ENCODE data around the gene PPFIA4.

The PPFIA4 gene

GRCh38 chr1:203103829-203104495 is 77.7 kb downstream of the PPFIA4 start:
- Histone ChIP-seq H3K23ac (ENCODE audit: low read depth, low read length, poor library complexity) (no peak overlapping the region), H3K79me1 (ENCODE audit: low read depth, low read length) (no peaks in the 10 kb centered on the region), H2AFZ (ENCODE audit: low read length) (no peak overlapping the region), H3K4me3 (ENCODE audit: low read length in 2 of 2) (no peak overlapping the region), H3K9ac (ENCODE audit: low read depth, low read length, poor library complexity) (no peak overlapping the region), H2BK15ac (ENCODE audit: low read length) (no peak overlapping the region), H2BK5ac (ENCODE audit: low read length) (no peak overlapping the region), H2BK120ac (ENCODE audit: low read depth, low read length) (no peak overlapping the region), H3K9me3 (replicated peaks in 1 of 2; ENCODE audit: control insufficient read depth in 2 of 2, insufficient read depth in 1 of 2, low read depth in 1 of 2, low read length in 2 of 2) (no peaks in the 10 kb centered on the region), H2AK5ac (ENCODE audit: low read depth, low read length) (no peak overlapping the region), H3K4me2 (ENCODE audit: insufficient read depth, low read length, poor library complexity, severe bottlenecking) (no peak overlapping the region), H3K18ac (ENCODE audit: low read length) (no peak overlapping the region), H4K8ac (ENCODE audit: low read depth, low read length) (no peak overlapping the region), H4K91ac (ENCODE audit: low read depth, low read length, poor library complexity) (no peak overlapping the region), H3K36me3 (replicated peaks in 1 of 2; ENCODE audit: control insufficient read depth in 2 of 2, insufficient read depth in 2 of 2, low read length in 2 of 2) (no peaks in the 10 kb centered on the region), H2BK12ac (ENCODE audit: low read length) (no peak overlapping the region), H3K27ac (replicated peaks; ENCODE audit: low read length) (no peak overlapping the region), H3K4ac (ENCODE audit: low read length) (no peak overlapping the region), H3K27me3 (ENCODE audit: control insufficient read depth in 3 of 3, insufficient read depth in 3 of 3, low read depth in 1 of 3, low read length in 3 of 3) (no peaks in the 10 kb centered on the region), H3K4me1 (ENCODE audit: control insufficient read depth in 2 of 2, insufficient read depth in 1 of 2, low read depth in 1 of 2, low read length in 2 of 2) (no peaks in the 10 kb centered on the region), H3K14ac (ENCODE audit: low read length) (no peak overlapping the region)
- no CpG with 5 or more reads among the region's 6 CpGs for WGBS, 2 donors (ENCODE audit: extremely low coverage in 2 of 2, insufficient read length in 2 of 2, insufficient replicate concordance in 1 of 2)
- DNase-seq (ENCODE audit: low spot score) = no peak

- H2BK15ac ChIP-seq (ENCODE audit: low read length) = no peak overlapping the region
- no peak overlapping the region for H3K14ac ChIP-seq (ENCODE audit: low read length)
- H3K36me3 ChIP-seq (replicated peaks in 1 of 2; ENCODE audit: control insufficient read depth in 2 of 2, insufficient read depth in 2 of 2, low read length in 2 of 2) = no peaks in the 10 kb centered on the region
- no peak overlapping the region for H4K8ac ChIP-seq (ENCODE audit: low read depth, low read length)
- no peak overlapping the region for H3K9ac ChIP-seq (ENCODE audit: low read depth, low read length, poor library complexity)
- H3K23ac ChIP-seq (ENCODE audit: low read depth, low read length, poor library complexity) = no peak overlapping the region
- no peak overlapping the region for H4K91ac ChIP-seq (ENCODE audit: low read depth, low read length, poor library complexity)
- H3K4me1 ChIP-seq (ENCODE audit: control insufficient read depth in 2 of 2, insufficient read depth in 1 of 2, low read depth in 1 of 2, low read length in 2 of 2) = no peaks in the 10 kb centered on the region
- H2BK12ac ChIP-seq (ENCODE audit: low read length) = no peak overlapping the region
- H3K27me3 ChIP-seq (ENCODE audit: control insufficient read depth in 3 of 3, insufficient read depth in 3 of 3, low read depth in 1 of 3, low read length in 3 of 3) = no peaks in the 10 kb centered on the region
- no peak overlapping the region for H3K4ac ChIP-seq (ENCODE audit: low read length)
- H3K18ac ChIP-seq (ENCODE audit: low read length) = no peak overlapping the region
- H2AFZ ChIP-seq (ENCODE audit: low read length) = no peak overlapping the region
- H3K27ac ChIP-seq (replicated peaks; ENCODE audit: low read length) = no peak overlapping the region
- no peaks in the 10 kb centered on the region for H3K9me3 ChIP-seq (replicated peaks in 1 of 2; ENCODE audit: control insufficient read depth in 2 of 2, insufficient read depth in 1 of 2, low read depth in 1 of 2, low read length in 2 of 2)
- H2BK120ac ChIP-seq (ENCODE audit: low read depth, low read length) = no peak overlapping the region
- H2AK5ac ChIP-seq (ENCODE audit: low read depth, low read length) = no peak overlapping the region
- no peaks in the 10 kb centered on the region for H3K79me1 ChIP-seq (ENCODE audit: low read depth, low read length)
- H2BK5ac ChIP-seq (ENCODE audit: low read length) = no peak overlapping the region
- H3K4me2 ChIP-seq (ENCODE audit: insufficient read depth, low read length, poor library complexity, severe bottlenecking) = no peak overlapping the region
- no peak for DNase-seq (ENCODE audit: low spot score)
- H3K4me3 ChIP-seq (ENCODE audit: low read length in 2 of 2) = no peak overlapping the region
Measured at GRCh38 chr1:203104789-203105390, 78.6 kb downstream of the PPFIA4 start.

GRCh38 chr1:203112475-203112874 is 86.2 kb downstream of the PPFIA4 start:
- WGBS, 2 donors (ENCODE audit: extremely low coverage in 2 of 2, insufficient read length in 2 of 2, insufficient replicate concordance in 1 of 2) = no CpG with 5 or more reads among the region's 2 CpGs
- H3K4me2 ChIP-seq (ENCODE audit: insufficient read depth, low read length, poor library complexity, severe bottlenecking) = no peak overlapping the region
- H3K27ac ChIP-seq (replicated peaks; ENCODE audit: low read length) = no peak overlapping the region
- no peak overlapping the region for H2BK12ac ChIP-seq (ENCODE audit: low read length)
- H3K4me1 ChIP-seq (ENCODE audit: control insufficient read depth in 2 of 2, insufficient read depth in 1 of 2, low read depth in 1 of 2, low read length in 2 of 2) = no peaks in the 10 kb centered on the region
- H3K4me3 ChIP-seq (ENCODE audit: low read length in 2 of 2) = no peak overlapping the region
- no peaks in the 10 kb centered on the region for H3K9me3 ChIP-seq (replicated peaks in 1 of 2; ENCODE audit: control insufficient read depth in 2 of 2, insufficient read depth in 1 of 2, low read depth in 1 of 2, low read length in 2 of 2)
- H2BK5ac ChIP-seq (ENCODE audit: low read length) = no peak overlapping the region
- peaks cover 0 to 45% (median 1%) of the 10 kb centered on the region in 3 experiments for H3K27me3 ChIP-seq (ENCODE audit: control insufficient read depth in 3 of 3, insufficient read depth in 3 of 3, low read depth in 1 of 3, low read length in 3 of 3)
- H2AK5ac ChIP-seq (ENCODE audit: low read depth, low read length) = no peak overlapping the region
- H4K8ac ChIP-seq (ENCODE audit: low read depth, low read length) = no peak overlapping the region
- no peak overlapping the region for H2AFZ ChIP-seq (ENCODE audit: low read length)
- no peak overlapping the region for H4K91ac ChIP-seq (ENCODE audit: low read depth, low read length, poor library complexity)
- H3K23ac ChIP-seq (ENCODE audit: low read depth, low read length, poor library complexity) = no peak overlapping the region
- H3K18ac ChIP-seq (ENCODE audit: low read length) = no peak overlapping the region
- no peaks in the 10 kb centered on the region for H3K79me1 ChIP-seq (ENCODE audit: low read depth, low read length)
- H3K9ac ChIP-seq (ENCODE audit: low read depth, low read length, poor library complexity) = no peak overlapping the region
- H2BK15ac ChIP-seq (ENCODE audit: low read length) = no peak overlapping the region
- H3K4ac ChIP-seq (ENCODE audit: low read length) = no peak overlapping the region
- DNase-seq (ENCODE audit: low spot score) = no peak
- no peaks in the 10 kb centered on the region for H3K36me3 ChIP-seq (replicated peaks in 1 of 2; ENCODE audit: control insufficient read depth in 2 of 2, insufficient read depth in 2 of 2, low read length in 2 of 2)
- H2BK120ac ChIP-seq (ENCODE audit: low read depth, low read length) = no peak overlapping the region
- H3K14ac ChIP-seq (ENCODE audit: low read length) = no peak overlapping the region

GRCh38 chr1:203113308-203113707 is 87.0 kb downstream of the PPFIA4 start:
- H4K8ac ChIP-seq (ENCODE audit: low read depth, low read length) = no peak overlapping the region
- no peak overlapping the region for H2AFZ ChIP-seq (ENCODE audit: low read length)
- peaks cover 0 to 2% of the 10 kb centered on the region in 2 donors for H3K4me1 ChIP-seq (ENCODE audit: control insufficient read depth in 2 of 2, insufficient read depth in 1 of 2, low read depth in 1 of 2, low read length in 2 of 2)
- H2AK5ac ChIP-seq (ENCODE audit: low read depth, low read length) = no peak overlapping the region
- H3K9ac ChIP-seq (ENCODE audit: low read depth, low read length, poor library complexity) = no peak overlapping the region
- no peaks in the 10 kb centered on the region for H3K79me1 ChIP-seq (ENCODE audit: low read depth, low read length)
- no peak overlapping the region for H3K4me2 ChIP-seq (ENCODE audit: insufficient read depth, low read length, poor library complexity, severe bottlenecking)
- no peaks in the 10 kb centered on the region for H3K9me3 ChIP-seq (replicated peaks in 1 of 2; ENCODE audit: control insufficient read depth in 2 of 2, insufficient read depth in 1 of 2, low read depth in 1 of 2, low read length in 2 of 2)
- no peak overlapping the region for H3K4me3 ChIP-seq (ENCODE audit: low read length in 2 of 2)
- no peak overlapping the region for H3K27ac ChIP-seq (replicated peaks; ENCODE audit: low read length)
- H3K4ac ChIP-seq (ENCODE audit: low read length) = no peak overlapping the region
- H4K91ac ChIP-seq (ENCODE audit: low read depth, low read length, poor library complexity) = no peak overlapping the region
- H3K36me3 ChIP-seq (replicated peaks in 1 of 2; ENCODE audit: control insufficient read depth in 2 of 2, insufficient read depth in 2 of 2, low read length in 2 of 2) = no peaks in the 10 kb centered on the region
- no peak overlapping the region for H2BK15ac ChIP-seq (ENCODE audit: low read length)
- no peak overlapping the region for H2BK5ac ChIP-seq (ENCODE audit: low read length)
- no peak for DNase-seq (ENCODE audit: low spot score)
- H2BK120ac ChIP-seq (ENCODE audit: low read depth, low read length) = no peak overlapping the region
- no peak overlapping the region for H3K14ac ChIP-seq (ENCODE audit: low read length)
- H3K27me3 ChIP-seq (ENCODE audit: control insufficient read depth in 3 of 3, insufficient read depth in 3 of 3, low read depth in 1 of 3, low read length in 3 of 3) = peaks cover 0 to 48% (median 4%) of the 10 kb centered on the region in 3 experiments
- WGBS, 2 donors (ENCODE audit: extremely low coverage in 2 of 2, insufficient read length in 2 of 2, insufficient replicate concordance in 1 of 2) = no CpG with 5 or more reads among the region's 4 CpGs
- no peak overlapping the region for H3K23ac ChIP-seq (ENCODE audit: low read depth, low read length, poor library complexity)
- no peak overlapping the region for H2BK12ac ChIP-seq (ENCODE audit: low read length)
- no peak overlapping the region for H3K18ac ChIP-seq (ENCODE audit: low read length)

All from neuronal stem cell (in vitro differentiated cells).